K562 (cell line): ENCODE results near the gene SNUPN. TPM values are rescaled to one million over a fixed set of nuclear protein-coding genes. Genes with fewer than 3 reads are reported as not detected.

Experiments
- CBX1 ChIP-seq: sonication (generic); IDR thresholded peaks from 2 replicates; pipeline ENCODE4 v1.6.1; 2016; ENCODE audit warnings: antibody characterized with exemption, low read depth, mild to moderate bottlenecking
- CREB1 ChIP-seq, 2 experiments: sonication (generic) in 1 of 2; formaldehyde crosslinking in 1 of 2; IDR thresholded peaks; 2 replicates each; pipeline versions ENCODE4 v1.6.1 to v1.8.0; 2012 to 2022; ENCODE audit warnings: inconsistent platforms in 1 of 2, mild to moderate bottlenecking in 1 of 2, missing genetic modification reagents in 1 of 2, moderate library complexity in 1 of 2
- FOXM1 ChIP-seq, 2 experiments: fragments of 450-650 bp in 1 of 2; sonication (generic) in 1 of 2; formaldehyde crosslinking in 1 of 2; IDR thresholded peaks; 2 replicates each; pipeline versions ENCODE4 v1.6.1 to v1.9.0; 2017 to 2022; ENCODE audit warnings: low read depth in 2 of 2, mild to moderate bottlenecking in 2 of 2, missing genetic modification reagents in 1 of 2, moderate library complexity in 1 of 2
- HNRNPH1 ChIP-seq: fragments of 200-400 bp; formaldehyde crosslinking; optimal IDR thresholded peaks from 2 replicates; pipeline ENCODE3; 2017; ENCODE audit warnings: low read depth, mild to moderate bottlenecking, low read length, moderate library complexity
- HNRNPL ChIP-seq: fragments of 200-400 bp; formaldehyde crosslinking; IDR thresholded peaks from 2 replicates; pipeline ENCODE4 v1.6.1; 2017; ENCODE audit warnings: low read depth, mild to moderate bottlenecking, low read length
- KDM2B ChIP-seq: fragments of 250-450 bp; sonication (Bioruptor Pico); IDR thresholded peaks from 2 replicates; pipeline ENCODE4 v1.8.0; 2021; ENCODE audit warnings: mild to moderate bottlenecking, moderate library complexity
- MECOM ChIP-seq: fragments of 250-450 bp; sonication (Bioruptor Pico); IDR thresholded peaks from 2 replicates; pipeline ENCODE4 v1.8.0; 2022; ENCODE audit warnings: inconsistent platforms
- MIER1 ChIP-seq: fragments of 450-650 bp; IDR thresholded peaks from 2 replicates; pipeline ENCODE4 v1.6.1; 2016; ENCODE audit warnings: antibody characterized with exemption, mild to moderate bottlenecking, low read depth
- MTF1 ChIP-seq: fragments of 250-450 bp; sonication (Bioruptor Pico); IDR thresholded peaks from 2 replicates; pipeline ENCODE4 v1.9.0; 2021; ENCODE audit warnings: moderate library complexity, mild to moderate bottlenecking, inconsistent platforms, borderline replicate concordance
- SPI1 ChIP-seq: IDR thresholded peaks from 2 replicates; pipeline ENCODE4 v1.6.1; 2011; ENCODE audit warnings: low read depth, low read length, control low read depth, borderline replicate concordance
- TBL1XR1 ChIP-seq, 2 experiments: IDR thresholded peaks; 2 replicates each; pipeline ENCODE4 v1.6.1; 2012; ENCODE audit warnings: improper control_type of control experiment in 2 of 2, low read length in 2 of 2, mild to moderate bottlenecking in 1 of 2
- TOE1 ChIP-seq, 2 experiments: fragments of 450-650 bp in 1 of 2; sonication (generic) in 1 of 2; formaldehyde crosslinking in 1 of 2; IDR thresholded peaks; 2 replicates each; pipeline versions ENCODE4 v1.7.1 to v1.8.0; 2016 to 2022; ENCODE audit warnings: borderline replicate concordance in 2 of 2, mild to moderate bottlenecking in 2 of 2, antibody characterized with exemption in 1 of 2, inconsistent platforms in 1 of 2, low read depth in 1 of 2, missing genetic modification reagents in 1 of 2, moderate library complexity in 1 of 2
- ZFX ChIP-seq: sonication (generic); formaldehyde crosslinking; IDR thresholded peaks from 2 replicates; pipeline ENCODE4 v1.8.0; 2022; ENCODE audit warnings: mild to moderate bottlenecking, missing genetic modification reagents, moderate library complexity
- ZKSCAN8 ChIP-seq: fragments of 200-800 bp; sonication (Bioruptor generic); IDR thresholded peaks from 2 replicates; pipeline ENCODE4 v1.6.1; 2016; ENCODE audit warnings: missing genetic modification characterization, missing compliant biosample characterization
- ZNF586 ChIP-seq: fragments of 450-650 bp; formaldehyde crosslinking; conservative IDR thresholded peaks from 2 replicates; pipeline ENCODE4 v1.4.0; 2020; ENCODE audit warnings: mild to moderate bottlenecking, moderate library complexity
- polyA plus RNA-seq, 8 experiments: library from polyadenylated mRNA; depleted of rRNA in 4 of 8; stranded (reverse) in 5 of 8; unstranded in 3 of 8; fragments of >200 nt; fragmentation: Nextera tagmentation in 2 of 8; fragmentation: Illumina TruSeq in 1 of 8; extraction: Ambion mirVana in 2 of 8; extraction: Trizol in 1 of 8; gene quantifications; 2 replicates each; pipeline versions ENCODE4 v1.2.1 to v1.2.3, GENCODE V29; 2011 to 2014; ENCODE audit warnings: inconsistent platforms in 1 of 8, missing spikeins in 1 of 8
- total RNA-seq, 7 experiments: library from RNA; depleted of rRNA in 6 of 7; stranded (reverse); fragments of >200 nt in 6 of 7; fragmentation: Illumina TruSeq in 2 of 7; extraction: Trizol in 2 of 7; gene quantifications; 2 replicates each; pipeline versions ENCODE4 v1.2.1 to v1.2.3, GENCODE V29; 2011 to 2021; ENCODE audit warnings: low replicate concordance in 1 of 7
- TF ChIP-seq, protein P1 (sequence below): fragments of 250-450 bp; sonication (Bioruptor Pico); IDR thresholded peaks from 2 replicates; pipeline ENCODE4 v1.5.1; 2021; ENCODE audit warnings: mild to moderate bottlenecking
- TF ChIP-seq, protein P2 (sequence below): fragments of 250-450 bp; sonication (Bioruptor Pico); IDR thresholded peaks from 2 replicates; pipeline ENCODE4 v1.4.0; 2020
- TF ChIP-seq, protein P3 (sequence below): fragments of 450-650 bp; IDR thresholded peaks from 2 replicates; pipeline ENCODE4 v1.6.1; 2016

Gene SNUPN
- total and polyA plus RNA-seq, 9 of the 15 experiments (the other 6 are each of a cell fraction or from before 2014, with no cell fraction given): 32.2 to 78.3 (median 40.0) TPM

DNA sequence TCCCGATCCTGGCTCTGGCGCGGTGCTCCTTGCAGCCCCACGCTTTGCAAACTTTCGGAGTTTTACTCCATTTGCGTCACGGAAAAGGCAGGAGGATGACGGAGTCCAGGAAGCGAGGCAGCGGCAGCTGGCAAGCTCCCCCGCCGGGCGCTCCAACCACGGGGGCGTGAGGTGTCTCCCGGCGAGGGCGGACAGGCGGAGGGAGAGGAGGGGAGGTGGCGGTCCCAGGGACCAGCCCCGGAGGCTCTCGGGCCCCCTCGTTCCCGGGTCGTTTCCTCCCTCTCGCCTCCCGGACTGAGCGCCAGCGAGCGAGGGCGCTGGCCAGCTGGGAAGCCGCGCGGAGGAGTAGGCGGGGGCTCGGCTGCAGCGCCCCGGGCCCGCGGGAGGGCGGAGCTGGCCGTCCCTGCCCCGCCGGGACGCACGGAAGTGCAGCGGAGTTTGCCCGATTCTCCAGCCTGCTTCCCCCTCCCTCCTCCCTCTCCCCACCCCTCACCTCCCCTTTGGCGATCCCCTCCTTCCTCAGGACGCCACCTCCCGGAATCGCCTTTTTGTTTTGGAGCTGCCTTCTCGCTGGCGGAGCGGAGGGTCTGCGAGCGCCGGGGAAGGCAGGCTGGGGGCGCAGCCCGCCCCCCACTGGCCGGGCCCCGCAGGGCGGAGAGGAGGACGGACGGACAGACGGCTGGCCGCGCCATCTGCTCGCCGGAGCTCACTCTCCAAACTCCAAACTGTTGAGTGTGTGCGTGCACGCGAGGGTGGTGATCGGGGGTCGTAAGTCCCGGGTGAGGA lies 22.0 kb upstream of the SNUPN start, which contains the start of gene SNX33 (continued):
- no peak for TF ChIP-seq FOXM1 (IDR thresholded peaks at IDR 0.05; ENCODE audit: low read depth)
- TF ChIP-seq FOXM1 (CRISPR knock-in tag; IDR thresholded peaks at IDR 0.05; ENCODE audit: low read depth): peak; percentile 43; the same call in 1 of the 2 replicates
- TF ChIP-seq SPI1: no peak
- no peak for TF ChIP-seq MIER1
- TF ChIP-seq CREB1 (IDR thresholded peaks at IDR 0.05): 0 out of 2 replicates have a peak, but pooled peaks have one; percentile 30
- TF ChIP-seq CREB1 (CRISPR knock-in tag; IDR thresholded peaks at IDR 0.05): no peak; the same call in 1 of the 2 replicates
- TF ChIP-seq, protein P1, sequence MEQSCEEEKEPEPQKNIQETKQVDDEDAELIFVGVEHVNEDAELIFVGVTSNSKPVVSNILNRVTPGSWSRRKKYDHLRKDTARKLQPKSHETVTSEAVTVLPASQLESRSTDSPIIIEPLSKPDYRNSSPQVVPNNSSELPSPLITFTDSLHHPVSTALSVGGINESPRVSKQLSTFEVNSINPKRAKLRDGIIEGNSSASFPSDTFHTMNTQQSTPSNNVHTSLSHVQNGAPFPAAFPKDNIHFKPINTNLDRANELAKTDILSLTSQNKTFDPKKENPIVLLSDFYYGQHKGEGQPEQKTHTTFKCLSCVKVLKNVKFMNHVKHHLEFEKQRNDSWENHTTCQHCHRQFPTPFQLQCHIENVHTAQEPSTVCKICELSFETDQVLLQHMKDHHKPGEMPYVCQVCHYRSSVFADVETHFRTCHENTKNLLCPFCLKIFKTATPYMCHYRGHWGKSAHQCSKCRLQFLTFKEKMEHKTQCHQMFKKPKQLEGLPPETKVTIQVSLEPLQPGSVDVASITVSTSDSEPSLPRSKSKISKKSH (CRISPR knock-in tag): no peak
- peak; percentile 37; the same call in 1 of the 2 replicates for TF ChIP-seq CBX1
- TF ChIP-seq ZFX (CRISPR knock-in tag): peak; percentile 67
- no peak for TF ChIP-seq HNRNPH1
- no peak for TF ChIP-seq HNRNPL
- TF ChIP-seq, protein P2, sequence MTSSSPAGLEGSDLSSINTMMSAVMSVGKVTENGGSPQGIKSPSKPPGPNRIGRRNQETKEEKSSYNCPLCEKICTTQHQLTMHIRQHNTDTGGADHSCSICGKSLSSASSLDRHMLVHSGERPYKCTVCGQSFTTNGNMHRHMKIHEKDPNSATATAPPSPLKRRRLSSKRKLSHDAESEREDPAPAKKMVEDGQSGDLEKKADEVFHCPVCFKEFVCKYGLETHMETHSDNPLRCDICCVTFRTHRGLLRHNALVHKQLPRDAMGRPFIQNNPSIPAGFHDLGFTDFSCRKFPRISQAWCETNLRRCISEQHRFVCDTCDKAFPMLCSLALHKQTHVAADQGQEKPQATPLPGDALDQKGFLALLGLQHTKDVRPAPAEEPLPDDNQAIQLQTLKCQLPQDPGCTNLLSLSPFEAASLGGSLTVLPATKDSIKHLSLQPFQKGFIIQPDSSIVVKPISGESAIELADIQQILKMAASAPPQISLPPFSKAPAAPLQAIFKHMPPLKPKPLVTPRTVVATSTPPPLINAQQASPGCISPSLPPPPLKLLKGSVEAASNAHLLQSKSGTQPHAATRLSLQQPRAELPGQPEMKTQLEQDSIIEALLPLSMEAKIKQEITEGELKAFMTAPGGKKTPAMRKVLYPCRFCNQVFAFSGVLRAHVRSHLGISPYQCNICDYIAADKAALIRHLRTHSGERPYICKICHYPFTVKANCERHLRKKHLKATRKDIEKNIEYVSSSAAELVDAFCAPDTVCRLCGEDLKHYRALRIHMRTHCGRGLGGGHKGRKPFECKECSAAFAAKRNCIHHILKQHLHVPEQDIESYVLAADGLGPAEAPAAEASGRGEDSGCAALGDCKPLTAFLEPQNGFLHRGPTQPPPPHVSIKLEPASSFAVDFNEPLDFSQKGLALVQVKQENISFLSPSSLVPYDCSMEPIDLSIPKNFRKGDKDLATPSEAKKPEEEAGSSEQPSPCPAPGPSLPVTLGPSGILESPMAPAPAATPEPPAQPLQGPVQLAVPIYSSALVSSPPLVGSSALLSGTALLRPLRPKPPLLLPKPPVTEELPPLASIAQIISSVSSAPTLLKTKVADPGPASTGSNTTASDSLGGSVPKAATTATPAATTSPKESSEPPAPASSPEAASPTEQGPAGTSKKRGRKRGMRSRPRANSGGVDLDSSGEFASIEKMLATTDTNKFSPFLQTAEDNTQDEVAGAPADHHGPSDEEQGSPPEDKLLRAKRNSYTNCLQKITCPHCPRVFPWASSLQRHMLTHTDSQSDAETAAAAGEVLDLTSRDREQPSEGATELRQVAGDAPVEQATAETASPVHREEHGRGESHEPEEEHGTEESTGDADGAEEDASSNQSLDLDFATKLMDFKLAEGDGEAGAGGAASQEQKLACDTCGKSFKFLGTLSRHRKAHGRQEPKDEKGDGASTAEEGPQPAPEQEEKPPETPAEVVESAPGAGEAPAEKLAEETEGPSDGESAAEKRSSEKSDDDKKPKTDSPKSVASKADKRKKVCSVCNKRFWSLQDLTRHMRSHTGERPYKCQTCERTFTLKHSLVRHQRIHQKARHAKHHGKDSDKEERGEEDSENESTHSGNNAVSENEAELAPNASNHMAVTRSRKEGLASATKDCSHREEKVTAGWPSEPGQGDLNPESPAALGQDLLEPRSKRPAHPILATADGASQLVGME (CRISPR knock-in tag): no peak
- TF ChIP-seq MTF1 (CRISPR knock-in tag): no peak
- no peak for TF ChIP-seq KDM2B (CRISPR knock-in tag)
- TF ChIP-seq ZKSCAN8 (CRISPR knock-in tag): no peak
- TF ChIP-seq, protein P3, sequence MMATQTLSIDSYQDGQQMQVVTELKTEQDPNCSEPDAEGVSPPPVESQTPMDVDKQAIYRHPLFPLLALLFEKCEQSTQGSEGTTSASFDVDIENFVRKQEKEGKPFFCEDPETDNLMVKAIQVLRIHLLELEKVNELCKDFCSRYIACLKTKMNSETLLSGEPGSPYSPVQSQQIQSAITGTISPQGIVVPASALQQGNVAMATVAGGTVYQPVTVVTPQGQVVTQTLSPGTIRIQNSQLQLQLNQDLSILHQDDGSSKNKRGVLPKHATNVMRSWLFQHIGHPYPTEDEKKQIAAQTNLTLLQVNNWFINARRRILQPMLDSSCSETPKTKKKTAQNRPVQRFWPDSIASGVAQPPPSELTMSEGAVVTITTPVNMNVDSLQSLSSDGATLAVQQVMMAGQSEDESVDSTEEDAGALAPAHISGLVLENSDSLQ: no peak
- TF ChIP-seq TBL1XR1 (IDR thresholded peaks at IDR 0.05; ENCODE audit: low read length in 2 of 2): no peak
- no peak for TF ChIP-seq TOE1 (IDR thresholded peaks at IDR 0.05; ENCODE audit: borderline replicate concordance)
- no peak for TF ChIP-seq TOE1 (CRISPR knock-in tag; IDR thresholded peaks at IDR 0.05; ENCODE audit: borderline replicate concordance, low read depth)
- TF ChIP-seq ZNF586 (CRISPR knock-in tag): no peak
- TF ChIP-seq MECOM (CRISPR knock-in tag): no peak
